CD4-positive, alpha-beta T cell (primary cell): ENCODE results near the gene WFDC6. TPM values are rescaled to one million over a fixed set of nuclear protein-coding genes. Genes with fewer than 3 reads are reported as not detected.

Source experiments
- ATAC-seq: fragments of 200-7000 bp; cut with Tn5 transposase; one replicate; pipeline ENCODE4 v1.10.0; 2022; ENCODE audit warnings: mild to moderate bottlenecking; ENCODE audit not compliant: poor library complexity
- CTCF ChIA-PET: fragments of 350-600 bp; sonication (Branson Sonifier 250); formaldehyde crosslinking; loops from one replicate; lab custom pipeline; 2021; ENCODE audit warnings: antibody characterized with exemption, inconsistent platforms; lab: Charles Lee
- POLR2A ChIA-PET: fragments of 350-600 bp; sonication (Branson Sonifier 250); formaldehyde crosslinking; loops from one replicate; lab custom pipeline; 2021; ENCODE audit warnings: antibody characterized with exemption, inconsistent platforms; lab: Charles Lee
- DNase-seq, 14 experiments: peaks; one replicate each; pipeline ENCODE4 v3.0.0-alpha.2; 2013 to 2020; ENCODE audit warnings: mixed read lengths in 2 of 14
- H3K27ac ChIP-seq, 2 donors: one replicate each; pipeline versions ENCODE4 v1.5.1 to v1.7.0; 2013; ENCODE audit warnings: low read length in 2 of 2, low read depth in 1 of 2, mild to moderate bottlenecking in 1 of 2
- H3K27me3 ChIP-seq, 2 experiments: 1 replicate in 1 of 2; 2 replicates in 1 of 2; pipeline versions ENCODE4 v1.6.1 to v1.7.0; 2013; ENCODE audit warnings: low read length in 2 of 2, control low read depth in 1 of 2, mild to moderate bottlenecking in 1 of 2, moderate library complexity in 1 of 2; ENCODE audit not compliant: insufficient read depth in 2 of 2, control insufficient read depth in 1 of 2
- H3K36me3 ChIP-seq: one replicate; pipeline ENCODE4 v1.6.1; 2013; ENCODE audit warnings: low read length, control low read depth; ENCODE audit not compliant: insufficient read depth
- H3K4me1 ChIP-seq: one replicate; pipeline ENCODE4 v1.6.1; 2013; ENCODE audit warnings: low read length, control low read depth; ENCODE audit not compliant: insufficient read depth
- H3K4me3 ChIP-seq: one replicate; pipeline ENCODE4 v1.5.1; 2013; ENCODE audit warnings: mild to moderate bottlenecking, low read length, moderate library complexity
- H3K9me3 ChIP-seq, 2 experiments: 1 replicate in 1 of 2; 2 replicates in 1 of 2; pipeline versions ENCODE4 v1.6.1 to v1.7.0; 2013; ENCODE audit warnings: low read length in 2 of 2, mild to moderate bottlenecking in 2 of 2, control low read depth in 1 of 2, moderate library complexity in 1 of 2; ENCODE audit not compliant: control insufficient read depth in 1 of 2, insufficient read depth in 1 of 2
- H3K27ac Mint-ChIP-seq: one replicate; pipeline ENCODE4 v1.8.0; 2020; ENCODE audit warnings: mixed read lengths
- H3K27me3 Mint-ChIP-seq: one replicate; pipeline ENCODE4 v1.8.0; 2021; ENCODE audit warnings: mixed read lengths
- H3K36me3 Mint-ChIP-seq: one replicate; pipeline ENCODE4 v1.8.0; 2021; ENCODE audit warnings: low read depth, mixed read lengths
- H3K4me1 Mint-ChIP-seq: one replicate; pipeline ENCODE4 v1.8.0; 2021; ENCODE audit warnings: low read depth, mixed read lengths
- H3K4me3 Mint-ChIP-seq: one replicate; pipeline ENCODE4 v1.8.0; 2020; ENCODE audit warnings: mild to moderate bottlenecking, mixed read lengths
- H3K9me3 Mint-ChIP-seq: one replicate; pipeline ENCODE4 v1.8.0; 2020; ENCODE audit warnings: mixed read lengths
- CTCF ChIP-seq: fragments of 200-600 bp; IDR thresholded peaks from one replicate; pipeline ENCODE4 v1.8.0; 2022; ENCODE audit warnings: antibody characterized with exemption, mild to moderate bottlenecking
- intact Hi-C, 2 experiments: fragments of 100-400 bp; cut with DNase I in 1 of 2; cut with micrococcal nuclease in 1 of 2; formaldehyde crosslinking; loops; one replicate each; pipeline versions ENCODE4 v1.15.1 to v1.9.0; 2023 to 2025; cut with DNase I, micrococcal nuclease
- total RNA-seq, 174 experiments: library from RNA in 2 of 174; stranded (reverse) in 2 of 174; gene quantifications; one replicate each; pipeline ENCODE4 v1.2.3 and lab custom pipeline; 2021 to 2026

Gene WFDC6
- total RNA-seq, 2 experiments from 2014 or later, result not detected

GRCh38 chr20:45485388-45485787, 53.9 kb downstream of the WFDC6 start:
- H3K9me3 Mint-ChIP-seq, result no peaks in the 10 kb centered on the region
- no peak overlapping the region for H3K4me3 ChIP-seq
- ATAC-seq, result no peak
- H3K9me3 ChIP-seq, result no peaks in the 10 kb centered on the region
- CTCF ChIA-PET, result no interaction called here
- no peak overlapping the region for H3K27ac Mint-ChIP-seq
- POLR2A ChIA-PET, result interaction anchor here (0.7 kb wide), 1 partner anchor 672 kb away, joined by 3 read pairs; no protein-coding TSS in a partner anchor
- intact Hi-C loops, result no loop called here
- H3K27ac ChIP-seq, result no peak overlapping the region
- TF ChIP-seq CTCF, result no peak
- no peaks in the 10 kb centered on the region for H3K36me3 ChIP-seq
- no peaks in the 10 kb centered on the region for H3K36me3 Mint-ChIP-seq
- DNase-seq, result no peak
- peaks cover 77% of the 10 kb centered on the region for H3K27me3 Mint-ChIP-seq
- peaks cover 13 to 19% of the 10 kb centered on the region in 2 experiments for H3K27me3 ChIP-seq
- no peaks in the 10 kb centered on the region for H3K4me1 Mint-ChIP-seq
- H3K4me1 ChIP-seq, result no peaks in the 10 kb centered on the region
- no peak overlapping the region for H3K4me3 Mint-ChIP-seq

GRCh38 chr20:45484676-45485075, 54.6 kb downstream of the WFDC6 start:
- no peaks in the 10 kb centered on the region for H3K36me3 ChIP-seq
- Mint-ChIP-seq H3K9me3 (no peaks in the 10 kb centered on the region), H3K27me3 (peaks cover 80% of the 10 kb centered on the region), H3K36me3 (no peaks in the 10 kb centered on the region), H3K27ac (no peak overlapping the region), H3K4me1 (no peaks in the 10 kb centered on the region), H3K4me3 (no peak overlapping the region)
- no peak for ATAC-seq
- ChIA-PET POLR2A (no interaction called here), CTCF (no interaction called here)
- intact Hi-C loops, result no loop called here
- DNase-seq, result no peak
- no peaks in the 10 kb centered on the region for H3K4me1 ChIP-seq
- H3K4me3 ChIP-seq, result no peak overlapping the region
- TF ChIP-seq CTCF, result no peak
- H3K27me3 ChIP-seq, result peaks cover 16 to 22% of the 10 kb centered on the region in 2 experiments
- no peak overlapping the region for H3K27ac ChIP-seq
- H3K9me3 ChIP-seq, result no peaks in the 10 kb centered on the region

Other genes starting within 250 kb of the WFDC6 start
- not detected for gene RBPJL, start 232.6 kb downstream of the WFDC6 start, total RNA-seq
- gene MATN4, start 231.2 kb downstream of the WFDC6 start, total RNA-seq, result not detected
- gene SDC4, start 191.1 kb downstream of the WFDC6 start, total RNA-seq, result 1 to 10 TPM; 1.0 to 1.1 TPM
- 100 to 1,000 TPM in 1 of 2 experiments, 10 to 100 TPM in 1; 94.8 to 107 TPM for gene SYS1, start 176.3 kb downstream of the WFDC6 start, total RNA-seq
- gene TP53TG5, start 161.2 kb downstream of the WFDC6 start, total RNA-seq, result under 1 TPM in 1 of 2 experiments, not detected in 1; 0.36 TPM
- 10 to 100 TPM; 13.2 to 15.7 TPM for gene DBNDD2, start 131.2 kb downstream of the WFDC6 start, total RNA-seq
- gene PIGT, start 123.3 kb downstream of the WFDC6 start, total RNA-seq, result 100 to 1,000 TPM; 157 to 163 TPM
- gene WFDC2, start 69.7 kb downstream of the WFDC6 start, total RNA-seq, result not detected
- not detected for gene SPINT3, start 23.9 kb downstream of the WFDC6 start, total RNA-seq
- gene EPPIN, start 7.9 kb upstream of the WFDC6 start, total RNA-seq, result not detected
- not detected for gene WFDC8, start 39.8 kb upstream of the WFDC6 start, total RNA-seq
- gene WFDC10A, start 90.3 kb upstream of the WFDC6 start, total RNA-seq, result not detected
- not detected for gene WFDC9, start 91.8 kb upstream of the WFDC6 start, total RNA-seq
- gene WFDC11, start 130.8 kb upstream of the WFDC6 start, total RNA-seq, result not detected
- not detected for gene WFDC13, start 162.6 kb upstream of the WFDC6 start, total RNA-seq
- not detected for gene WFDC10B, start 165.5 kb upstream of the WFDC6 start, total RNA-seq
- not detected for gene SPINT4, start 182.9 kb upstream of the WFDC6 start, total RNA-seq